Aortic smooth muscle cell (primary cell): Measurements from ENCODE around the gene MMP19. TPM values are rescaled to one million over a fixed set of nuclear protein-coding genes. Genes with fewer than 3 reads are reported as not detected.

Experiments
- total RNA-seq: library from RNA; depleted of rRNA; stranded (reverse); fragments of >200 nt; gene quantifications from 2 replicates; pipeline ENCODE4 v1.2.3, GENCODE V29; 2014

Gene MMP19, protein sequence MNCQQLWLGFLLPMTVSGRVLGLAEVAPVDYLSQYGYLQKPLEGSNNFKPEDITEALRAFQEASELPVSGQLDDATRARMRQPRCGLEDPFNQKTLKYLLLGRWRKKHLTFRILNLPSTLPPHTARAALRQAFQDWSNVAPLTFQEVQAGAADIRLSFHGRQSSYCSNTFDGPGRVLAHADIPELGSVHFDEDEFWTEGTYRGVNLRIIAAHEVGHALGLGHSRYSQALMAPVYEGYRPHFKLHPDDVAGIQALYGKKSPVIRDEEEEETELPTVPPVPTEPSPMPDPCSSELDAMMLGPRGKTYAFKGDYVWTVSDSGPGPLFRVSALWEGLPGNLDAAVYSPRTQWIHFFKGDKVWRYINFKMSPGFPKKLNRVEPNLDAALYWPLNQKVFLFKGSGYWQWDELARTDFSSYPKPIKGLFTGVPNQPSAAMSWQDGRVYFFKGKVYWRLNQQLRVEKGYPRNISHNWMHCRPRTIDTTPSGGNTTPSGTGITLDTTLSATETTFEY
- 6.7 and 11.0 TPM in 2 replicates for total RNA-seq

DNA sequence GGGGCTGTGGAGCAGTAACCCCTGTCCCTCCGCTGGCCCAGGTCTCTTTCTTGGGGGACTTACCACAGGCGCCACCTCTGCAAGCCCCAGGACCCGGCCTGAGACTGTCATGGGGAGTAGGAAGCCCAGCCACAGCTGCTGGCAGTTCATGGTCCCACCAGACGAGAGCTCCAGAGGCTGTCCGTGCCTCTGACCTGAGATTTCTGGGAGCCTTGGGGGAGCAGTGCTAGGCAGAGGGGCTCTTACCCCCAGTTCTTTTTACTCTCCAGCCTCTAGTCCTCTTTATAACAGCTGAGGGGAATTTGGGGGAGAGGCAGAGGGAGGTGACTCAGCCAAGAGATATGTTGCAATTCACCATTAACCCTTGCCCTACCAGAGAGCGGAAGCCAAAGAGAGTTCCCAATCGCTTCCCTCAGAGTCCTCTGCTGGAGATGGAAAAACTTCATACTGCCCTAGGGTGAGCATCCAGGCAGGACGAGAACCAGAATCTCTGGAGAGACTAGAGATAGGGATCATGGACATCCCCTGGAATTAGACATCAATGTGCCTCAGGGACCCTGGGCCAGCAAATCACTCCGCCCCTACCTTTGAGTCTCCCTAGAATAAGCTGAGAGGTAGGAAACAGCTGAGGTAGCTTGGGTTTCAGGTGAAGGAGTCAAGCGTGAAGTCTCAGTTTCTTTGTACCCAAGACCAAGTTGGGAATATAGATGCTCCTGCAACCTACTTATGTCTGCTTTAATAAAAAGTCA lies at the start of gene MMP19:
Gene MMP19 (minus strand): TSS at position 256 of the 749 bp plus-strand sequence. CDS start 106 bp downstream, at position 150.

DNA sequence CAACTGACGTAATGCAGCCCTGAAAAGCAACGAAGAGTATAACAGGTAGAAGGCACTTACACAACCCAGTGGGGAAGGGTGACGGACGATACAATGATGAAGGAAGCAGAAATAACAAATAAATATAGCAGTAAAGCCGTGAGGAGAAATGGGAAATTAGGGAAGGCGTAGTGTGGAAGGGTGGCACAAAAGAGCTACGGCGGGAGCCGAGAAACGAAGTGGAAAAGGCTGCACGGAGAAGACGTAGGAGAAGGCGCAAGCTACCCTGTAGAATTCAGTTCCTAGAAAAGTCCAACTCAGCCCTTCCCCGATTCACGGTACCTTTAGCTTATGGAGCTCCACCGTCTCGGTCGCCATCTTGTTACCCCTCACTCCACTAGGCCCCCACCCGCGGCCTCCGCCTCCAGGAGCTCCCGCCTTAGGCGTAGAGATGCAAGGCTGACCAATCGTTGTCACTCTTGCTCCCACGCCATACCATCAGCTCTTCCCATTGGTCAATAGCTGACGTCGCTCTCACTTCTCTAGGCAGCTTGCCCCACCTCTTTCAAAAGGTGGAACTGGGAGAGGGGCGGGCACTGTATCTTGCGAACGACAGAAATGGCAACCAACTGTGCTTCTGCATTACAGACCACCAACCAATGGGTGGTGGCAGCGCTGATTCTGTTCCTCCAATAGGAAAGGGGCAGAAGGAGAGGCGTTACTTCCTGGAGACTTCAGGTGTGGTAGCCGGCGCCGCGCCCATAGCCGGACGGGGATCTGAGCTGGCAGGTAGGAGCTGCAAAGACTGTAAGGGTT lies 25.2 kb downstream of the MMP19 start, which contains the start of the genes ORMDL2 and SARNP:
Gene ORMDL2 (plus strand): TSS at position 697 of the 795 bp plus-strand sequence. CDS start 959 bp downstream, outside the sequence.
Gene SARNP (minus strand): TSS at position 380 of the 795 bp plus-strand sequence. CDS start 23 bp downstream, at position 357.

Other genes starting within 250 kb of the MMP19 start
- not detected in 2 replicates for gene OR10P1, start 206.0 kb downstream of the MMP19 start, total RNA-seq
- 51.5 and 56.6 TPM in 2 replicates for gene ITGA7, start 135.0 kb downstream of the MMP19 start, total RNA-seq
- 149 and 177 TPM in 2 replicates for gene BLOC1S1, start 126.9 kb downstream of the MMP19 start, total RNA-seq
- gene RDH5, start 122.5 kb downstream of the MMP19 start, total RNA-seq = 20.5 and 27.5 TPM in 2 replicates
- 3,918 and 4,269 TPM in 2 replicates for gene CD63, start 113.9 kb downstream of the MMP19 start, total RNA-seq
- 3.2 and 4.5 TPM in 2 replicates for gene GDF11, start 99.8 kb downstream of the MMP19 start, total RNA-seq
- gene SARNP, start 25.2 kb downstream of the MMP19 start, total RNA-seq = 111 and 113 TPM in 2 replicates
- 32.1 and 34.0 TPM in 2 replicates for gene ORMDL2, start 24.9 kb downstream of the MMP19 start, total RNA-seq
- gene DNAJC14, start 13.3 kb downstream of the MMP19 start, total RNA-seq = 56.0 and 69.4 TPM in 2 replicates
- gene PYM1, start 85.0 kb upstream of the MMP19 start, total RNA-seq = 37.4 and 38.1 TPM in 2 replicates
- 47.6 and 81.6 TPM in 2 replicates for gene DGKA, start 88.2 kb upstream of the MMP19 start, total RNA-seq
- 0.26 and 1.2 TPM in 2 replicates for gene PMEL, start 123.1 kb upstream of the MMP19 start, total RNA-seq
- 14.1 and 27.6 TPM in 2 replicates for gene CDK2, start 123.9 kb upstream of the MMP19 start, total RNA-seq
- 40.0 and 62.2 TPM in 2 replicates for gene RAB5B, start 131.1 kb upstream of the MMP19 start, total RNA-seq
- gene SUOX, start 154.3 kb upstream of the MMP19 start, total RNA-seq = 9.2 and 12.0 TPM in 2 replicates
- 1.1 and 2.5 TPM in 2 replicates for gene IKZF4, start 178.1 kb upstream of the MMP19 start, total RNA-seq
- 63.3 and 80.3 TPM in 2 replicates for gene RPS26, start 199.0 kb upstream of the MMP19 start, total RNA-seq
- 0.19 and 3.6 TPM in 2 replicates for gene ERBB3, start 237.2 kb upstream of the MMP19 start, total RNA-seq